Keratinocyte (primary cell): ENCODE data around the gene ST8SIA5. TPM values are rescaled to one million over a fixed set of nuclear protein-coding genes. Genes with fewer than 3 reads are reported as not detected.

ENCODE experiments used
- DNase-seq: peaks from one replicate; pipeline ENCODE4 v3.0.0-alpha.2; 2011; ENCODE audit warnings: low read depth, missing footprints, low spot score
- FAIRE-seq: peaks from 2 replicates; lab custom pipeline; 2011; peaks lifted over from hg19 to GRCh38; lab: Jason Lieb, UNC
- H2AFZ ChIP-seq: 2 replicates; pipeline ENCODE4 v1.6.0; 2012; ENCODE audit warnings: low read length, control low read depth, inconsistent platforms; ENCODE audit not compliant: control insufficient read depth
- H3K27ac ChIP-seq: 2 replicates; pipeline ENCODE4 v1.5.1; 2011; ENCODE audit warnings: low read length; ENCODE audit not compliant: control insufficient read depth, insufficient read depth
- H3K27me3 ChIP-seq: 3 replicates; pipeline ENCODE4 v1.6.0; 2011; ENCODE audit warnings: low read length; ENCODE audit not compliant: control insufficient read depth, insufficient read depth; ENCODE audit errors: extremely low read depth
- H3K36me3 ChIP-seq, 2 experiments: 2 replicates in 1 of 2; 3 replicates in 1 of 2; pipeline ENCODE4 v1.5.1; 2011; ENCODE audit warnings: low read length in 2 of 2, mild to moderate bottlenecking in 1 of 2; ENCODE audit not compliant: control insufficient read depth in 2 of 2, insufficient read depth in 2 of 2; ENCODE audit errors: extremely low read depth in 1 of 2
- H3K4me1 ChIP-seq: 3 replicates; pipeline ENCODE4 v1.5.1; 2011; ENCODE audit warnings: low read length; ENCODE audit not compliant: control insufficient read depth, insufficient read depth; ENCODE audit errors: extremely low read depth
- H3K4me2 ChIP-seq: 3 replicates; pipeline ENCODE4 v1.6.0; 2011; ENCODE audit warnings: low read depth, low read length; ENCODE audit not compliant: control insufficient read depth, insufficient read depth; ENCODE audit errors: extremely low read depth
- H3K4me3 ChIP-seq, 3 experiments: fragments of 200-600 bp in 1 of 3; sonication (generic) in 1 of 3; 2 replicates in 2 of 3; 3 replicates in 1 of 3; pipeline ENCODE4 v1.5.1; 2011 to 2016; ENCODE audit warnings: low read length in 3 of 3, mild to moderate bottlenecking in 3 of 3, control low read depth in 2 of 3, inconsistent platforms in 1 of 3, low read depth in 1 of 3, mixed read lengths in 1 of 3, mixed run types in 1 of 3, moderate library complexity in 1 of 3; ENCODE audit not compliant: control insufficient read depth in 2 of 3, insufficient read depth in 2 of 3; ENCODE audit errors: extremely low read depth in 1 of 3
- H3K79me2 ChIP-seq: 2 replicates; pipeline ENCODE4 v1.6.0; 2012; ENCODE audit warnings: low read length; ENCODE audit not compliant: control insufficient read depth, insufficient read depth
- H3K9ac ChIP-seq: 3 replicates; pipeline ENCODE4 v1.6.0; 2011; ENCODE audit warnings: low read length; ENCODE audit not compliant: control insufficient read depth, insufficient read depth; ENCODE audit errors: extremely low read depth
- H3K9me1 ChIP-seq: 3 replicates; pipeline ENCODE4 v1.6.0; 2011; ENCODE audit warnings: low read length; ENCODE audit not compliant: control insufficient read depth, insufficient read depth; ENCODE audit errors: extremely low read depth
- H3K9me3 ChIP-seq: 2 replicates; pipeline ENCODE4 v1.5.1; 2012; ENCODE audit warnings: low read depth, low read length; ENCODE audit not compliant: control insufficient read depth
- H4K20me1 ChIP-seq: 3 replicates; pipeline ENCODE4 v1.6.0; 2011; ENCODE audit warnings: low read length; ENCODE audit not compliant: control insufficient read depth, insufficient read depth; ENCODE audit errors: extremely low read depth
- CTCF ChIP-seq, 3 experiments: IDR thresholded peaks in 1 of 3; conservative IDR thresholded peaks in 1 of 3; optimal IDR thresholded peaks in 1 of 3; 2 replicates in 2 of 3; 3 replicates in 1 of 3; pipeline versions ENCODE3 to v1.5.1; 2011; ENCODE audit warnings: low read length in 3 of 3, mild to moderate bottlenecking in 3 of 3, moderate library complexity in 2 of 3, control low read depth in 1 of 3, inconsistent platforms in 1 of 3; ENCODE audit not compliant: insufficient read depth in 2 of 3; ENCODE audit errors: extremely low read depth in 1 of 3
- EZH2 ChIP-seq: IDR thresholded peaks from one replicate; pipeline ENCODE4 v1.6.1; 2012; ENCODE audit warnings: inconsistent platforms, mild to moderate bottlenecking, low read length, moderate library complexity
- dilution Hi-C: fragments of 300-500 bp; cut with MboI; formaldehyde crosslinking; loops from one replicate; pipeline ENCODE4 v1.7.0; 2020; ENCODE audit warnings: low sequenced_read_pairs; ENCODE audit not compliant: extremely low pct_ligation_motif_present
- polyA plus RNA-seq, 5 experiments: library from polyadenylated mRNA; depleted of rRNA in 3 of 5; stranded (reverse) in 3 of 5; stranded (forward) in 1 of 5; unstranded in 1 of 5; fragments of >200 nt; gene quantifications; 1 replicate in 1 of 5; 2 replicates in 3 of 5; 3 replicates in 1 of 5; pipeline versions ENCODE4 v1.2.1 to v1.2.3, GENCODE V29; 2011 to 2012; ENCODE audit warnings: missing spikeins in 2 of 5, low read depth in 1 of 5, low replicate concordance in 1 of 5

ST8SIA5 gene
- polyA plus RNA-seq, 1 donor (not counting 4 experiments of a cell fraction or from before 2014, with no cell fraction given) = under 0.01 TPM

GRCh38 chr18:46668694-46669093, 88.2 kb downstream of the ST8SIA5 start:
- Histone ChIP-seq H4K20me1 (no peaks in the 10 kb centered on the region), H2AFZ (no peak overlapping the region), H3K27me3 (peaks cover 8% of the 10 kb centered on the region), H3K36me3 (no peaks in the 10 kb centered on the region), H3K4me1 (no peaks in the 10 kb centered on the region), H3K9me1 (no peaks in the 10 kb centered on the region), H3K9ac (no peak overlapping the region), H3K79me2 (no peaks in the 10 kb centered on the region), H3K9me3 (no peaks in the 10 kb centered on the region), H3K27ac (no peak overlapping the region), H3K4me2 (no peak overlapping the region), H3K4me3 (no peak overlapping the region)
- FAIRE-seq (no peak), DNase-seq (no peak)
- dilution Hi-C loops = no loop called here
- no peak for TF ChIP-seq CTCF (optimal IDR thresholded peaks at IDR 0.05 in 1 of 3, IDR thresholded peaks at IDR 0.05 in 1 of 3, conservative IDR thresholded peaks at IDR 0.05 in 1 of 3; ENCODE audit: extremely low read depth in 1 of 3, insufficient read depth in 2 of 3, low read length in 3 of 3)
- no peak for TF ChIP-seq EZH2

- Histone ChIP-seq H3K9me3 (no peaks in the 10 kb centered on the region), H3K27me3 (peaks cover 8% of the 10 kb centered on the region), H3K9ac (no peak overlapping the region), H4K20me1 (no peaks in the 10 kb centered on the region), H3K79me2 (no peaks in the 10 kb centered on the region), H2AFZ (no peak overlapping the region), H3K4me3 (no peak overlapping the region), H3K4me2 (no peak overlapping the region), H3K27ac (no peak overlapping the region), H3K36me3 (no peaks in the 10 kb centered on the region), H3K4me1 (peaks cover 5% of the 10 kb centered on the region), H3K9me1 (no peaks in the 10 kb centered on the region)
- FAIRE-seq (no peak), DNase-seq (no peak)
- no peak for TF ChIP-seq EZH2
- TF ChIP-seq CTCF (optimal IDR thresholded peaks at IDR 0.05 in 1 of 3, IDR thresholded peaks at IDR 0.05 in 1 of 3, conservative IDR thresholded peaks at IDR 0.05 in 1 of 3; ENCODE audit: extremely low read depth in 1 of 3, insufficient read depth in 2 of 3, low read length in 3 of 3) = no peak
- dilution Hi-C loops = no loop called here
Observed at GRCh38 chr18:46668135-46668534, 88.7 kb downstream of the ST8SIA5 start.
